ENCODE measurements around the gene HSPBP1. TPM values are rescaled to one million over a fixed set of nuclear protein-coding genes. Genes with fewer than 3 reads are reported as not detected.

HSPBP1 gene
- polyA plus RNA-seq, 4 donors, result 26.0 to 51.5 (median 42.0) TPM

GRCh38 chr19:55256562-55257460 is 23.1 kb downstream of the HSPBP1 start:
- DNase-seq (ENCODE audit: low read depth in 4 of 4, low spot score in 2 of 4), result no peak

GRCh38 chr19:55255618-55256423 is 24.1 kb downstream of the HSPBP1 start:
- DNase-seq (ENCODE audit: low read depth in 4 of 4, low spot score in 2 of 4), result no peak

DNA sequence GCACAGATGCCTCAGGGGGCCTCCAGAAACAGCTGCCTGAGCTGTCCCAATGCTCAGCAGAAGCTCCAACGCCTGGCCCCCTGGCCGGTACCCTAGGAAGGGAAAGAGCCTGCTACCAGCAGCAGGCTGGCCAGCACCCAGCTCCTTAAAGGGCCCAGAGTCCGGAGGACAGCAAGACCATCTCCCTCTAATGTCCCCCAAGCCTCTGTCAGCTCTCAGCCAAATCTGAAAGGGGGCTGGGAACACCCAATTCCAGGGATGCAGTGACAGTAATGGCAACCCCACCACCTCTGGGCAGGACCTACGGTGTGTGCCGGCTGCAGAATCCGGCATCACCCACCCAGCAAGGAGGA is 25.3 kb downstream of the HSPBP1 start:
- no peak for DNase-seq (ENCODE audit: low read depth in 4 of 4, low spot score in 2 of 4)

DNA sequence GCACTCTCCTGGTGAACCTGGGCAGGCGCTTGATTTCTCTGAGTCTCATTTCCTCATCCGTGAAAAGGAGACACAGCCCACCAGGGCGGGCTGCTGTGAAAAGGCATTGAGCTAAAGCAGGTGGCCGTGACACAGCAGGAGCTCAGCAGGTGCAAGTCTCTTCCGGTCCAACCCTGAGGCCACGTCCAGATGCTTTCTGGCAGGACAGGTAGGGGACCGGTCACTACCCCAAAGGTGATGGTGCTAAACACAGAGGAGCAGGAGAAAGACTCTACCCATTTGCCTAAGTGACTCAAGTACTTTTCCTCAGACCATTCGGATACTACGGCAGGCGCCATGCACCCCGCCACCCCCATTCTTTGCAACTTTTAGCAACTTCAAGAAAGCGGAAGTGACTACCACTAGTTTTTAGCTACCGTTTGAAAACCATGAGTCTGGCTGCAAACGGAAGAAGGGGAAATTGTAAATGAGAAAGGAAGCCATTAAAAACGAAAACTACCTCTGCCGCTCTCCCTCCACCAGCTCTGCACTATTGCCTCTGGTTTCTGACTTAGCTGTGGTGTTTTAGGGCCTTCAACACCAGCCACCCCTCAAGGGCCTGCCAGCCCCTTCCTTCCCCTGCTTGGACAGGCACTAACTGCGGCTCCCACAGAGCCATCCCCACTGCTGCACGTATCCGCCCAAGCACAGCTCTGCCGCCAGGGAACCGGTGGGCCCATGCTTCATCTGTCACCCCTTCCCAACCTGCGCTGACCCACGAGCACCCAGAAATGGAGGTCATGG is 25.9 kb downstream of the HSPBP1 start:
- no peak for DNase-seq (ENCODE audit: low read depth in 4 of 4, low spot score in 2 of 4)

DNA sequence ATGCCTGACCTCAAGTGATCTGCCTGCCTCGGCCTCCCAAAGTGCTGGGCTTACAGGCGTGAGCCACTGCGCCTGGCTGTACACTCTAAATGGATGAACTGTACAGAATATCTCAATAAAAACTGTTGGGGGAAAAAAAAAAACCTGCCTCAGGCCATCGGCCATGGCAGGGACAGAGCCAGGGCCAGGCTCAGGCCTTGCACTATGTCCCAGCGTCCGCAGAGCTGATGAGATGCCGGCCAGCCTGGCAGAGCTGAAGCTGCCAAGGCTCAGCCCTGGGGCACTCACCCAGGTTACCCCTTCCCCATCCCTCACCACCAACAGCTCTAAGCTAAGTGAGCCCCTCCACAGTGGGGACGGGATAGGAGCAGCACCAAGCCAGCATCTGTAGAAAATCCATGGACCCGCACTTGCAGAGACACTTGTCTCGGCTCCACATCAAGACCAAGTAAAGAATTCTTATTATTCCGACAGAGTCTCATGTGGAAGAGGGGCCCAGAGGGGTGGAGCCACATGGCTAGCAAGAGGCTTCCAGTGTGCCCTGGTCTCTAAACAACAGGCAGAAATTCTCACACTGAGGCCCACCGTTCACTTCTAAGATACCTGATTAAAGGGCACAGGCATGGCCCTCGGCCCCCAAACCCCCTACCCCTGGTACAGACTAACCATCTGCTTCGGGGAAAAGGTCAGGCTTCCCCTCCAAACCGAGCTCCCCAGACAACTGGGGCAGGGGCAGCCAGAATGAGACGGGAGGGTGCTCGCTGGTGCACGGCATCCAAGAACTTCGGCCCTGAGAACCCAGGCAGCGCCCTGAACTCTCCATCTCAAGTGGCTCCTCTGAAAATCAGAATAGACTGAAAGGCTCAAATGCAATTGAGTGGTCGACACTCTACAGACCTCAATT is 26.9 kb downstream of the HSPBP1 start:
- no peak for DNase-seq (ENCODE audit: low read depth in 4 of 4, low spot score in 2 of 4)

DNA sequence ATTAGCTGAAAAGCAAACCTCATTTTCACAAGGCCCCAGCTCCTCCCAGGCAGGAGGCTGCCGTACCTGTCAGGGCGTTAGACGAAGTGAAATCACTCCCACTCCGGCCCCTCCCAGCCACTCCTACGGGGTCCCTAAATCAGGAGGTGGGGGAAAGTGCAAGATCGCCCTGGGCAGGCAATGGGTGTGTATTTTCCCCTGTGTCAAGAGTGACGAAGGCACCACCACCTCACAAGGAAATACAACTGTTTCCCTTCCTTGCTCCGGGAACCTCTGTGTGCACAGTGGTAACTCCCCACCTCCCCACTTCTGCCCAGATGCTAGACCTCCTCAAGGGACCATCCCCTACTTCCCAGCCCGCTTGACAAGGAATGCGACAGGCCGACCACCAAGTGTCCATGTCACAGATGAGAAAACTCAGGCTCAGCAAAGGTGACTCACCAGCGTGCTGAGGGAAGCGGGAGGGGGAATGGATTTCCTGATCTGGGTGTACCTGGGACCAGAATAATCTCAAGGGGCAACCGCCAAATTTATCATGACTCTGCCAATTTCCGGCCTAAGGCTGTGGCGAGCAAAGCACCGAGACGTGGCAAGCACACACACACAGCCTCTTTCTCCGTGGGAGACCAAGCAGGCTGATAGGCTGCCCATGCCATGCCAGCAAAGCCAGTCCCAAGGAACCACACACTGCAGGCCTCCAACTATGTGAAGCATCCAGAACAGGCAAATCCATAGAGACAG is 28.4 kb downstream of the HSPBP1 start:
- DNase-seq (ENCODE audit: low read depth in 4 of 4, low spot score in 2 of 4), result no peak

GRCh38 chr19:55250262-55251036 is 29.5 kb downstream of the HSPBP1 start:
- no peak for DNase-seq (ENCODE audit: low read depth in 4 of 4, low spot score in 2 of 4)

GRCh38 chr19:55249841-55250240 is 30.1 kb downstream of the HSPBP1 start:
- DNase-seq (ENCODE audit: low read depth in 4 of 4, low spot score in 2 of 4), result no peak

DNA sequence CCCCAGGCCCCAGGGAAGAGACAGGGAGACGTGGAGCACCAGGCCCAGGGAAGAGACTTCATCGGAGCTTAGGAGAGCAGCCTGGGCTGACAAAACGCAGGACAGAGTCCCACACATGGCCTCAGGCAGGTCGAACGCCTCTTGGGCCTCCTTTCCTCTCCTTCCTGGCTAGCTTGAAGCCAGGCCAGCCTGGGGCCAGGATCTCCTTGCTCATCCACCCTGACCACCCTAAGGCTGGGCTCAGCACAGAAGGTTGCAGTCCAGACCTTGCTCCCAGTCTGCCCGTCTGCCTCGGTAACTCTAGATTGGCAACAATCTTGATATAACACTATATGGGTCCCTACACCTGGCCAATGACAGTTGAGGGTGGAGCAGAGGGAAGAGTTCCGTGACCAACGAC is 31.2 kb downstream of the HSPBP1 start:
- no peak for DNase-seq (ENCODE audit: low read depth in 4 of 4, low spot score in 2 of 4)

DNA sequence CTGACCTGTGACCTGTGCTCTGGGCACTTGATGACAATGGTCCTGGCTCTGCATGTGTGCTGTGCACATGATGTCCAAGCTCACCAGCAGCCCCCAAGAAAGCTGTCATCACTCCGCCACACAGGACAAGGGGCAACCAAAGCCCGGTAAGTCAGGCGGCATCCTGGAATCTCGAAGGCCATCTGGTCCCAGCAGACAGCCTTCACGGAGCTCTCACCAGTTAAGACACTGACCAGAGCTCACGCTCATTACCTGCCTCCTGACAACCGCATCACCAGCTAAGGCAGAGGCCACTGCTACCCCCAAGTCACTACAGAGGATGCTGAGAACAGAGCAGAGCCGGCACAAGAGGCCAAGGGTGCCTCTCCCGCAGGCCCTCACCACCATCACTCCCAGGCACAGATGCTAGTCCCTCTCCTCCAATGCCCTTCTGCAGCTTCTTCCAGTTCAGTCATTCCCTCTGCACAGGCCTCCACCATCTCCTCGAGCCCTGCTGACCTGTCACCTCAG is 31.7 kb downstream of the HSPBP1 start:
- DNase-seq (ENCODE audit: low read depth in 4 of 4, low spot score in 2 of 4), result no peak

GRCh38 chr19:55247621-55248099 is 32.2 kb downstream of the HSPBP1 start:
- DNase-seq (ENCODE audit: low read depth in 4 of 4, low spot score in 2 of 4), result no peak

DNA sequence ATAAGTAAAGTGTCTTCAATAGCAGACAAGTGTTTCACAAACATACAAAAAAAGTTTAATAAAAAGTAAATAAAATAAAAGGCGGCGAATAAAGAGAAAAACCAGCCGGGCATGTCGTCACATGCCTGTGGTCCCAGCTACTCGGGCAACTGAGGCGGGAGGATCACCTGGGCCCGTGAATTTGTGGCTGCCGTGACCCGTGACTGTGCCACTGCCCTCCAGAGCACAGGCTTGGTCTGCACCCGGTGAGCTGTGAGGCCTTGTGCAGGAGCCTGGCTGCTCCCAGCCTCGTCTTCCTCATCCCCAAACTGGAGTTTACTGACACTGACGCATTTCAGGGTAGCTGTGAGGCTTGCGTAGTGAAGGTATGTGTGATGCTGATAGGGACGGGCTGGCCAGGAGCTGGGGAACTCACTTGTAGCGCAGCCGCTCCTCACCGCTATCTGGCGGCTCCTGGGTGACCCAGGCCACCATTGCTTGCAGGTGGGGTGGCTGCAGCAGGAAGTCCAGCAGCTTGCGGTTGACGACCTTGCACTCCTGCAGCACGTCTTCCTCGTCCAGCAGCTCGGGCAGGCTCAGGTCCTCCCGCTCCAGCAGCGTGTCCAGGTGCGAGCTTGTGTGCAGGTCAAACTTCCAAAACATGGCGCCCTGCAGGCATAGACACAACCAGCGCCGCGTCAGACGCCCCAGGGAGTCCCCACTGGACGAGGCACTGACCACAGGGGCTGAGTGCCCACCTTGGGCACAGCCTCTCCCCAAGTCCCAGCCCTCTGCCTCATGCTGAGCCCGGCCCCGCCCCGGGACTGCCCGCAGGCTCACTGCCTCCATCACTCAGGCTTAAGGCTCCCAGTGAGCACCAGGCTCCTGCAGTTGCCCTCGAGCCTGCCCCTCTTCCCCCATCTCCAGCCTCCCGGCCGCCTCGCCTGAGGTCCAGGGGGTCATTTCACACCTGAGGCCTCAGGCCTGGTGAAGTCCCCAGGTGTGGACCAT is 33.2 kb downstream of the HSPBP1 start:
- DNase-seq (ENCODE audit: low read depth in 4 of 4, low spot score in 2 of 4), result no peak

DNA sequence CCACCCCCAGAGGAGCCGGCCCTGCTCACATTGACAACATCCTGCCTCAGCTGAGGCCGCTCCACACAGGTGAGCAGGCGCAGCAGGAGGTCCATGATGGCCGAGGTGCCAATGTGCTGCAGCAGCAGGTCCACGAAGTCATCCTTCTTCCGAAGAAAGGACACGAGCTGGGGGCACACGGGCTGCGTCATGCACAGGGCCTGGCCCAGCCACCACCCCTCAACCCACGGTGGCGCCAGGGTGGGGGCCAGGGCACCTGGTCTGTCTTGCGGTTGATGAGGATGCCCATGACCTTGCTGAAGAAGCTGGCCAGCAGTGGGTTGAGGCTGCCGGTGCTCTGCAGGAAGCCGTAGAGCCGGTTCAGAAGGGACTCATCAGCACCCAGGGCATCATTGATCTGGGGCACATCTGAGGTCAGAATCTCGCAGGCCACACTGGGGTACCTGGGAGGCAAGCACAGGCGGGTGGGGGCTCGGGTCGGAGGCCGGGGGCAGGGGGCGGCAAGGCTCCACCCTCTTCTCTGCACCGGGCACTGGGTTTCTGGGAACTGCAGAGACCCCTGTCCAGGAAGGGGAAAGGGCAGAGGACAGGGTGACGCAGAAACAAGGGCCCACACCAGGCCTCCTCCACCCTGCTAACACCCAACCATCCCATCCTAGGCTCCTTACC is 34.5 kb downstream of the HSPBP1 start:
- no peak for DNase-seq (ENCODE audit: low read depth in 4 of 4, low spot score in 2 of 4)

GRCh38 chr19:55244004-55244680 is 35.8 kb downstream of the HSPBP1 start:
- no peak for DNase-seq (ENCODE audit: low read depth in 4 of 4, low spot score in 2 of 4)

DNA sequence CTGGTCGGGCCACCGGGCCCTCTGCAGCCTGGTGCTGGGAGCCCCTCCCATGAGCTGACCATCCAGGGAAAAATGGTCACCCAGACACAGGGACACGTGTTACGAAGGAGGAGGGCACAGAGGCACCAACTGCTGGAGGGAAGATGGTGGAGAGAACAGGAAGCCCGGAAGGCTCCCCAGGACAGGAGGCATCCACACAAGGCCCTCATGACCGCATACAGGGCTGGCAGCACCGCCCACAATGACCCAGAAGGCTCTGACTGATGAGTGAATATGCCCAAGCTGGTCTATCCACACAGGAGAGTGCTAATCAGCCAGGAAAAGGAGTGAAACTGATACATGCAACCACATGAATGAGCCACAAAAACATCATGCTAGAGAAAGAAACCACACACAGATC is 37.4 kb downstream of the HSPBP1 start:
- DNase-seq (ENCODE audit: low read depth in 4 of 4, low spot score in 2 of 4), result no peak

GRCh38 chr19:55241935-55242464 is 37.9 kb downstream of the HSPBP1 start:
- no peak for DNase-seq (ENCODE audit: low read depth in 4 of 4, low spot score in 2 of 4)
